ENCODE measurements around the gene HCN2.

The HCN2 gene

DNA sequence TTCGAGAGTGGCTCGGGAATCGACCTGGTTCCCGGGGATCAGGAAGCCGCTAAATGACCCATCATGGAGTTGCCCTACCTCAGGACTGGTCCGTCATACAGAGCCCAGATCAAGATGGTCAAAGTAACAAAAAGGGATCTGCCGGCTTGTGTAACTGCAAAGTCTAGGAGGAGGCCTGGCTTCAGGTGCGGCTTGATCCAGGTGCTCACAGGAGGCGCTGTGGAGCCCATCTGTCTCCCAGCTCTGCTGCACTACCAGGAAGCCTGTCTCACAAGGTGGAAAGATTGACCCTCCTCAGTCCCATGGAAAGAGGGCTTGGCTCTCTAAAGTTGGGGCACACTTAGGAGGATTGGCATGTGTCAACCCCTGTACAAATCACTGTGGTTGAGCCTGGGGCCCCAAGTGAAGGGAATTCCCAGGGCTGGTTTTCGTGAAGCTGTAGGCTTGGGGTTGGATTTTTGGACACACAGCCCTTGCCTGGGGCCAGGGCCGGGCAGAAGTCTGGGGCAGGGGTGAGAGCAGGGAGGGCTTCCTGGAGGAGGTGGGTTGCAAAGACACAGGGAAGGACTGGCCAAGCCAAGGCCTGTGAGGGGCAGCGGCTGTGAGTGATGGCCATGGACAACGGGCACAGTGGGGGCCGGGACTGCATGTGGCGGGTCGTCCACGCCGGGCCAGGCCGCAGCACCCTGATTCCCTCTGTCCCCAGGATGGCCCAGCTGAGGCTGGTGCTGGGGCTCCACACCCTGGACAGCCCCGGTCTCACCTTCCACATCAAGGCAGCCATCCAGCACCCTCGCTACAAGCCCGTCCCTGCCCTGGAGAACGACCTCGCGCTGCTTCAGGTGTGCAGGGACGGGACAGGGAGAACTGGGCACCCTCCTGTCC lies 41.6 kb upstream of the HCN2 start:
- H3K9ac ChIP-seq (ENCODE audit: low read length), result no peak overlapping the region

DNA sequence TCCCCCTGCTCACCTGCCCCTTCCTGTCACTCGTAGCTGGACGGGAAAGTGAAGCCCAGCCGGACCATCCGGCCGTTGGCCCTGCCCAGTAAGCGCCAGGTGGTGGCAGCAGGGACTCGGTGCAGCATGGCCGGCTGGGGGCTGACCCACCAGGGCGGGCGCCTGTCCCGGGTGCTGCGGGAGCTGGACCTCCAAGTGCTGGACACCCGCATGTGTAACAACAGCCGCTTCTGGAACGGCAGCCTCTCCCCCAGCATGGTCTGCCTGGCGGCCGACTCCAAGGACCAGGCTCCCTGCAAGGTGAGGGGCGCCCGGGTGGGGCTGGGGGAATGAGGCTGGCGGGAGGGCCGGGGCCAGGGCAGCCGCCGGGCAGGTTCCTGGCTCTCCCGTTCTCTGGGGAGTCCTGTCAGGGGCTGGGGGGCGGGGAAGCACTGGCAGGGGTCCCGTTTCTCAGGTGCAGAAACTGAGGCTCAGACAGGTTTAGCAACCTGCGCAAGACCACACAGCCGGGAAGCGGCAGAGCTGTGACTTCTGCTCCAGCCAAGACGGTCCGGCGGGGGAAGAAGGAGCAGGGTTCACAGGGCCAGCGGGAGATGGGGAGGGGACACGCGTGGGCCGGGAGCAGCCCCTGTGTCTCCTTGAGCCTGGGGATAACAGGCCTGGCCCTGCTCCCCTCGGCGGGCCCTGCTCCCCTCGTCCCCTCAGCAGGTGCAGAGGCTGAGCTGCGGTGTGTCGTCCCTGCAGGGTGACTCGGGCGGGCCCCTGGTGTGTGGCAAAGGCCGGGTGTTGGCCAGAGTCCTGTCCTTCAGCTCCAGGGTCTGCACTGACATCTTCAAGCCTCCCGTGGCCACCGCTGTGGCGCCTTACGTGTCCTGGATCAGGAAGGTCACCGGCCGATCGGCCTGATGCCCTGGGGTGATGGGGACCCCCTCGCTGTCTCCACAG lies 40.5 kb upstream of the HCN2 start:
- Histone ChIP-seq H3K9me2 (ENCODE audit: low read depth, low read length) (no peaks in the 10 kb centered on the region), H3K27me3 (ENCODE audit: insufficient read depth, low read length) (no peaks in the 10 kb centered on the region), H3K4me1 (ENCODE audit: insufficient read depth, low read length, severe bottlenecking) (peaks cover under 1% of the 10 kb centered on the region), H3K9me3 (ENCODE audit: low read length) (no peaks in the 10 kb centered on the region), H3F3A (ENCODE audit: insufficient read depth, low read length) (no peaks in the 10 kb centered on the region), H3K27ac (ENCODE audit: low read depth, low read length, poor library complexity, severe bottlenecking) (no peak overlapping the region), H3K36me3 (ENCODE audit: insufficient read depth, low read length) (no peaks in the 10 kb centered on the region), H2AFZ (ENCODE audit: low read length) (no peak overlapping the region), H3K4me3 (ENCODE audit: low read depth, low read length, poor library complexity, severe bottlenecking) (no peak overlapping the region), H3K9ac (ENCODE audit: low read length) (no peak overlapping the region), H3K4me2 (ENCODE audit: low read length) (no peak overlapping the region), H3K79me2 (ENCODE audit: insufficient read depth, low read length) (no peaks in the 10 kb centered on the region), H4K20me1 (ENCODE audit: insufficient read depth, low read length) (no peaks in the 10 kb centered on the region)
- TF ChIP-seq, protein P1, sequence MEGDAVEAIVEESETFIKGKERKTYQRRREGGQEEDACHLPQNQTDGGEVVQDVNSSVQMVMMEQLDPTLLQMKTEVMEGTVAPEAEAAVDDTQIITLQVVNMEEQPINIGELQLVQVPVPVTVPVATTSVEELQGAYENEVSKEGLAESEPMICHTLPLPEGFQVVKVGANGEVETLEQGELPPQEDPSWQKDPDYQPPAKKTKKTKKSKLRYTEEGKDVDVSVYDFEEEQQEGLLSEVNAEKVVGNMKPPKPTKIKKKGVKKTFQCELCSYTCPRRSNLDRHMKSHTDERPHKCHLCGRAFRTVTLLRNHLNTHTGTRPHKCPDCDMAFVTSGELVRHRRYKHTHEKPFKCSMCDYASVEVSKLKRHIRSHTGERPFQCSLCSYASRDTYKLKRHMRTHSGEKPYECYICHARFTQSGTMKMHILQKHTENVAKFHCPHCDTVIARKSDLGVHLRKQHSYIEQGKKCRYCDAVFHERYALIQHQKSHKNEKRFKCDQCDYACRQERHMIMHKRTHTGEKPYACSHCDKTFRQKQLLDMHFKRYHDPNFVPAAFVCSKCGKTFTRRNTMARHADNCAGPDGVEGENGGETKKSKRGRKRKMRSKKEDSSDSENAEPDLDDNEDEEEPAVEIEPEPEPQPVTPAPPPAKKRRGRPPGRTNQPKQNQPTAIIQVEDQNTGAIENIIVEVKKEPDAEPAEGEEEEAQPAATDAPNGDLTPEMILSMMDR (IDR thresholded peaks at IDR 0.05; ENCODE audit: low read length), result no peak
- no peak for TF ChIP-seq EZH2 (IDR thresholded peaks at IDR 0.05; ENCODE audit: borderline replicate concordance, low read length)

More for the DNA sequence above, 41.6 kb upstream of the HCN2 start:
- Histone ChIP-seq H2AFZ (ENCODE audit: low read length) (no peak overlapping the region), H4K20me1 (ENCODE audit: insufficient read depth, low read length) (no peaks in the 10 kb centered on the region), H3K79me2 (ENCODE audit: insufficient read depth, low read length) (no peaks in the 10 kb centered on the region), H3K9me3 (ENCODE audit: low read length) (no peaks in the 10 kb centered on the region), H3K9me2 (ENCODE audit: low read depth, low read length) (no peaks in the 10 kb centered on the region), H3K4me1 (ENCODE audit: insufficient read depth, low read length, severe bottlenecking) (peaks cover 10% of the 10 kb centered on the region), H3K36me3 (ENCODE audit: insufficient read depth, low read length) (no peaks in the 10 kb centered on the region), H3K27me3 (ENCODE audit: insufficient read depth, low read length) (no peaks in the 10 kb centered on the region), H3F3A (ENCODE audit: insufficient read depth, low read length) (no peaks in the 10 kb centered on the region), H3K4me3 (ENCODE audit: low read depth, low read length, poor library complexity, severe bottlenecking) (no peak overlapping the region), H3K27ac (ENCODE audit: low read depth, low read length, poor library complexity, severe bottlenecking) (no peak overlapping the region), H3K4me2 (ENCODE audit: low read length) (no peak overlapping the region)
- no peak for TF ChIP-seq EZH2 (IDR thresholded peaks at IDR 0.05; ENCODE audit: borderline replicate concordance, low read length)
- TF ChIP-seq, protein P1 (IDR thresholded peaks at IDR 0.05; ENCODE audit: low read length), result no peak

DNA sequence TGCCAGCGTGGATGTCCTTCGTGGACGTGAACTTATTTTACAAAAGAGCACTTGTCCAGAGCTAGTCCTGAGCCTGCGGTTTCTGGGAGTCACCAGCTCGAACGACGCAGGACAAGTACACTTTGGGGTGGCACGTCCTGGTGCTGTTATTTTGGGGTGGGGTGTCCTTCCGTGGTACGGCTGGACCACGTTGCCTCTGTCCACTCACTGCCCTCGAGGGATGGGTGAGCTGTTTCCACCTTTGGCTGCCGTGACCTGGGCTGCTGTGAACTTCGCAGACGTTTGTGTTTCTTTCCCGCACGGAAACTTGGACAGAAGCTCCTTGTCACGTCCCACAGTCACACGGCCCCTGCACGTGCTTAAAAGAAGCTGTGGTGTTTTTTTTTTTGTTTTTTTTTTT lies 34.9 kb upstream of the HCN2 start:
- no peaks in the 10 kb centered on the region for H3K27me3 ChIP-seq (ENCODE audit: insufficient read depth, low read length)
- no peak overlapping the region for H3K4me2 ChIP-seq (ENCODE audit: low read length)
- no peak overlapping the region for H3K27ac ChIP-seq (ENCODE audit: low read depth, low read length, poor library complexity, severe bottlenecking)
- H2AFZ ChIP-seq (ENCODE audit: low read length), result no peak overlapping the region
- no peaks in the 10 kb centered on the region for H3K36me3 ChIP-seq (ENCODE audit: insufficient read depth, low read length)
- no peak overlapping the region for H3K4me3 ChIP-seq (ENCODE audit: low read depth, low read length, poor library complexity, severe bottlenecking)
- H4K20me1 ChIP-seq (ENCODE audit: insufficient read depth, low read length), result no peaks in the 10 kb centered on the region
- no peaks in the 10 kb centered on the region for H3K4me1 ChIP-seq (ENCODE audit: insufficient read depth, low read length, severe bottlenecking)
- no peak overlapping the region for H3K9ac ChIP-seq (ENCODE audit: low read length)
- no peaks in the 10 kb centered on the region for H3F3A ChIP-seq (ENCODE audit: insufficient read depth, low read length)
- no peaks in the 10 kb centered on the region for H3K9me3 ChIP-seq (ENCODE audit: low read length)
- H3K9me2 ChIP-seq (ENCODE audit: low read depth, low read length), result no peaks in the 10 kb centered on the region
- H3K79me2 ChIP-seq (ENCODE audit: insufficient read depth, low read length), result no peaks in the 10 kb centered on the region
- no peak for TF ChIP-seq EZH2 (IDR thresholded peaks at IDR 0.05; ENCODE audit: borderline replicate concordance, low read length)
- TF ChIP-seq, protein P1 (IDR thresholded peaks at IDR 0.05; ENCODE audit: low read length), result no peak

Data from OCI-LY1 (cell line).